A673 (cell line): ENCODE results near the gene FURIN.

ENCODE experiments used
- CTCF ChIP-seq: fragments of 300-800, 200-600 bp; sonication (generic); conservative IDR thresholded peaks from 2 replicates; pipeline ENCODE4 v1.5.1; 2017; ENCODE audit warnings: low read depth, mild to moderate bottlenecking, antibody characterized with exemption, low read length, moderate library complexity, mixed read lengths
- EZH2 ChIP-seq: fragments of 200-600 bp; sonication (generic); IDR thresholded peaks from 2 replicates; pipeline ENCODE4 v1.6.1; 2017; ENCODE audit warnings: borderline replicate concordance, low read depth, mild to moderate bottlenecking, mixed read lengths, antibody characterized with exemption, low read length; ENCODE audit not compliant: poor library complexity, severe bottlenecking

DNA sequence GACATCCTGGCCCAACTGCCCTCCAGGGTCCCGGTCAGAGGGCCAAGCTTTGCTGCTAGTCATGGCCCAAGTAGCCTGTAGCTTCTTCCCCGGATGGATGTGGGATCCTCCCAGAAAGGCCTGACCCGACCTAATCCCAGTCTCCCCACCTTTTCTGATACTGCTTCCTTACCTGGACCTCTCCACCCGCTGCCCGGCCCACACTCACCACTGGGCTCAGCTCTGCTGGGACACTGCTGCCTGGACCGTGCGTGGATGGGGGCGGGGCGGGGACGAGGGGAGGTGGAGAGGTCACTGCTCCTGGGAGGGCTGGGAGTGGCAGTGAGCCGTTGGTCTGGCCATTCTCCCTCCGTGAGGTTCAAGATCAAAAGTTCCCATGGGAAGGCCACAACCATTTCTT, 40.3 kb upstream of the FURIN start:
- TF ChIP-seq CTCF, result no peak
- TF ChIP-seq EZH2, result no peak
